OCI-LY3 (cell line): ENCODE measurements around the gene TP53INP2.

Experiments
- H2AFZ ChIP-seq: fragments of 200-600, 300-600 bp; shearing (Covaris generic); 2 replicates; pipeline ENCODE4 v1.6.0; 2014; ENCODE audit warnings: antibody characterized with exemption, low read depth, low read length
- H3K27ac ChIP-seq: fragments of 200-600, 300-600 bp; sonication (generic); 2 replicates; pipeline ENCODE4 v1.5.1; 2014; ENCODE audit warnings: mild to moderate bottlenecking, low read length, moderate library complexity, mixed read lengths
- H3K27me3 ChIP-seq: fragments of 200-600, 300-600 bp; sonication (generic); 2 replicates; pipeline ENCODE4 v1.6.1; 2014; ENCODE audit warnings: low read depth, low read length, mixed read lengths
- H3K36me3 ChIP-seq: fragments of 200-600, 300-600 bp; sonication (generic); replicated peaks from 2 replicates; pipeline ENCODE3; 2014; ENCODE audit warnings: low read depth, low read length, mixed read lengths
- H3K4me1 ChIP-seq: fragments of 300-600, 200-600 bp; sonication (generic); 2 replicates; pipeline ENCODE4 v1.6.1; 2014; ENCODE audit warnings: low read length, mixed read lengths
- H3K4me2 ChIP-seq: fragments of 200-600, 300-600 bp; sonication (generic); 2 replicates; pipeline ENCODE4 v1.6.1; 2014; ENCODE audit warnings: low read length, mixed read lengths
- H3K4me3 ChIP-seq: fragments of 300-600, 200-600 bp; sonication (generic); 2 replicates; pipeline ENCODE4 v1.5.1; 2014; ENCODE audit warnings: antibody characterized with exemption, mild to moderate bottlenecking, low read length, moderate library complexity
- H3K79me2 ChIP-seq: fragments of 300-600, 200-600 bp; shearing (Covaris generic); 2 replicates; pipeline ENCODE4 v1.6.1; 2014; ENCODE audit warnings: mild to moderate bottlenecking, low read length, mixed read lengths
- H3K9ac ChIP-seq: fragments of 300-600, 200-600 bp; shearing (Covaris generic); 2 replicates; pipeline ENCODE4 v1.6.0; 2014; ENCODE audit warnings: mild to moderate bottlenecking, low read length, moderate library complexity
- H3K9me3 ChIP-seq: fragments of 200-600, 300-600 bp; shearing (Covaris generic); 2 replicates; pipeline ENCODE4 v1.6.1; 2014; ENCODE audit warnings: low read length, mixed read lengths; ENCODE audit not compliant: insufficient read depth
- H4K20me1 ChIP-seq: fragments of 200-600, 300-600 bp; sonication (generic); 2 replicates; pipeline ENCODE4 v1.6.1; 2016; ENCODE audit warnings: low read length, mixed read lengths; ENCODE audit not compliant: insufficient read depth
- EZH2phosphoT487 ChIP-seq: fragments of 200-600 bp; shearing (Covaris generic); IDR thresholded peaks from 2 replicates; pipeline ENCODE4 v1.6.1; 2018; ENCODE audit warnings: antibody characterized with exemption, mixed run types, low read depth
- TF ChIP-seq, protein P1 (sequence below): fragments of 200-600, 300-600 bp; sonication (generic); IDR thresholded peaks from 2 replicates; pipeline ENCODE4 v1.5.1; 2014; ENCODE audit warnings: antibody characterized with exemption, low read length, low read depth

Gene TP53INP2

DNA sequence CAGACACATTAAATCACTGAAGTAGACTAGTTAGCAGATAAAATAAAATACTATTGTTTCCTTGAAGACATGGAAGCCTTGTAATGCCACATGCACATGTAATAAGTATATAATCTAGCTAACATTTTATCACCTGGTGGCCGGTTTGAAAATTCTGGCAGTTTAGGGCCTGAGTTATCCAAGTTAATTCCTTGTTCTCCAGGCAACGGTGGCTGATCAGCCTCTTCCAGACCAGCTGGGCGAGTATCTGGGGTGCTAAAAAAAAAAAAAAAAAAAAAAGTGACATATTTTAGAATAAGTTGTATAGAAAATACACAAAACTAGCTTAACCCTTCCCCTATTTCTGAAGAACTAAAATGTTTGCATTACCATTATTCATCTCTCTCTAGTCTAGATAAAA, 42.5 kb downstream of the TP53INP2 start:
- H3K27me3 ChIP-seq: no peaks in the 10 kb centered on the region
- no peaks in the 10 kb centered on the region for H3K9me3 ChIP-seq
- no peak for TF ChIP-seq EZH2phosphoT487
- TF ChIP-seq, protein P1, sequence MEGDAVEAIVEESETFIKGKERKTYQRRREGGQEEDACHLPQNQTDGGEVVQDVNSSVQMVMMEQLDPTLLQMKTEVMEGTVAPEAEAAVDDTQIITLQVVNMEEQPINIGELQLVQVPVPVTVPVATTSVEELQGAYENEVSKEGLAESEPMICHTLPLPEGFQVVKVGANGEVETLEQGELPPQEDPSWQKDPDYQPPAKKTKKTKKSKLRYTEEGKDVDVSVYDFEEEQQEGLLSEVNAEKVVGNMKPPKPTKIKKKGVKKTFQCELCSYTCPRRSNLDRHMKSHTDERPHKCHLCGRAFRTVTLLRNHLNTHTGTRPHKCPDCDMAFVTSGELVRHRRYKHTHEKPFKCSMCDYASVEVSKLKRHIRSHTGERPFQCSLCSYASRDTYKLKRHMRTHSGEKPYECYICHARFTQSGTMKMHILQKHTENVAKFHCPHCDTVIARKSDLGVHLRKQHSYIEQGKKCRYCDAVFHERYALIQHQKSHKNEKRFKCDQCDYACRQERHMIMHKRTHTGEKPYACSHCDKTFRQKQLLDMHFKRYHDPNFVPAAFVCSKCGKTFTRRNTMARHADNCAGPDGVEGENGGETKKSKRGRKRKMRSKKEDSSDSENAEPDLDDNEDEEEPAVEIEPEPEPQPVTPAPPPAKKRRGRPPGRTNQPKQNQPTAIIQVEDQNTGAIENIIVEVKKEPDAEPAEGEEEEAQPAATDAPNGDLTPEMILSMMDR: no peak
- no peak overlapping the region for H3K4me3 ChIP-seq
- H3K27ac ChIP-seq: no peak overlapping the region
- no peaks in the 10 kb centered on the region for H4K20me1 ChIP-seq
- no peak overlapping the region for H2AFZ ChIP-seq
- no peak overlapping the region for H3K9ac ChIP-seq
- no peaks in the 10 kb centered on the region for H3K79me2 ChIP-seq
- peaks cover 50% of the 10 kb centered on the region for H3K36me3 ChIP-seq
- no peaks in the 10 kb centered on the region for H3K4me1 ChIP-seq
- no peak overlapping the region for H3K4me2 ChIP-seq

DNA sequence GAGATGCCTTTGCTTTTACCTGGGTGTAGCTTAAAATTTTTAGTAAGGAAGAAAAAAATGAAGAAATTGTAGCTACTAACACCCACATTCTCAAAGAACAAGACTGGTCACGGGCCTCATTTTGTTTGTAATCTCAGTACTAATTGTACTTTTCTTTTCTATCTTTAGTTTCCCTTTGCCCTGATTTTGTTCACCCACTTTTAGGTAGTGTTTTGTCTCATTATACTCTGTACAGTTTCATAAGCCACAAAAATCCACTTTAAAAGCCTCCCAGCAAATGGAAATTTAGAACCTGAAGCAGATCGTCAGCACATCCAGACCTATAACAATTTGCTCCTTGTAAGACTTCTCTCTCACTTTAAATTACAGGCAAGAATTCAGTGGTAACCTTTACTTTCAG, 43.3 kb downstream of the TP53INP2 start:
- Histone ChIP-seq H3K36me3 (peaks cover 44% of the 10 kb centered on the region), H3K27me3 (no peaks in the 10 kb centered on the region), H3K9me3 (no peaks in the 10 kb centered on the region)

DNA sequence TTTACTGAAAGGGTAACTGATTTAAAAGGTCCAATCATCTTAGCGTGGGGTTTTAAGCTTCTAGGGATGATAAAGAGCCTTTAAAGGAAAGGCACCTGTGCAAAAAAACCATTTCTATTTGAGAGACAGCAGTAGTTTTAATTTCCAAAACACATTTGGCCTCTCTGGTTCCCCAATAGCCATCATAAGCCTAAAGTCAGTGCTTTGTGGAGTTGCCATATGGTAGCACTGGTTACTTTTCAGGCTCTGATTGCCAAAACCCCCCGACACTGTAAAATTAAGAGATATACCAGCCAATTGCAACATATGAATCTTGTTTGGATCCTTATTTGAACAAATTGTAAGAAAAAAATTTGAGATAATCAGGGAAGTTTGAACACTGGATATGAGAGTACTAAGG, 44.6 kb downstream of the TP53INP2 start:
- no peak for TF ChIP-seq EZH2phosphoT487
- TF ChIP-seq, protein P1: no peak
- Histone ChIP-seq H4K20me1 (no peaks in the 10 kb centered on the region), H3K36me3 (peaks cover 35% of the 10 kb centered on the region), H3K27me3 (no peaks in the 10 kb centered on the region), H3K9ac (no peak overlapping the region), H3K4me2 (no peak overlapping the region), H2AFZ (no peak overlapping the region), H3K9me3 (no peaks in the 10 kb centered on the region), H3K4me1 (peaks cover 2% of the 10 kb centered on the region), H3K4me3 (no peak overlapping the region), H3K27ac (no peak overlapping the region), H3K79me2 (no peaks in the 10 kb centered on the region)

More for the DNA sequence above, 43.3 kb downstream of the TP53INP2 start:
- TF ChIP-seq, protein P1: no peak
- no peak for TF ChIP-seq EZH2phosphoT487
- Histone ChIP-seq H3K4me1 (no peaks in the 10 kb centered on the region), H3K4me3 (no peak overlapping the region), H3K27ac (no peak overlapping the region), H3K9ac (no peak overlapping the region), H3K4me2 (no peak overlapping the region), H2AFZ (no peak overlapping the region), H3K79me2 (no peaks in the 10 kb centered on the region), H4K20me1 (no peaks in the 10 kb centered on the region)

DNA sequence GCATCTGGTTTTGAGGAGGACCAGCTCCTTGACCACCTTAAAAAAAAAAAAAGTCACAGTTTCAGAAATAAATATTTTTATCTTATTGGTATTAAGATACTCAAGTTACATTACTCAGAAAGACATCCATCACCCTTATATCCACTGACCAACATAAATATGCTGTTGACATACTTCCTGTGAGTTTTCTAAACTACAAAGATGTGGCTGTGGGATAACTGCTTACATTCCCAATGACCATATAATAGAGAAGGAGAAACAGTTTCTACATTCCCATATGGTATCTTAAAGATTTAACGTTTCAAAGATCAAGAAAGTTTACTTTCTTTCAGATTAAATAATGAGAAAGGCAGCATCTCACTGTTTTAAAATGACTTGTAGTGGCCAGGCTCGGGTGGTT, 46.3 kb downstream of the TP53INP2 start:
- H4K20me1 ChIP-seq: peaks cover 13% of the 10 kb centered on the region; the same call in 1 of the 2 replicates
- no peak overlapping the region for H3K4me3 ChIP-seq
- no peak overlapping the region for H3K27ac ChIP-seq
- H2AFZ ChIP-seq: no peak overlapping the region
- no peaks in the 10 kb centered on the region for H3K9me3 ChIP-seq
- no peak overlapping the region for H3K9ac ChIP-seq
- no peaks in the 10 kb centered on the region for H3K79me2 ChIP-seq
- no peak for TF ChIP-seq EZH2phosphoT487
- TF ChIP-seq, protein P1: no peak
- no peak overlapping the region for H3K4me2 ChIP-seq
- H3K4me1 ChIP-seq: peaks cover 19% of the 10 kb centered on the region
- H3K36me3 ChIP-seq: peaks cover 37% of the 10 kb centered on the region
- no peaks in the 10 kb centered on the region for H3K27me3 ChIP-seq
